ENCODE data around the gene DLGAP4. TPM values are rescaled to one million over a fixed set of nuclear protein-coding genes. Genes with fewer than 3 reads are reported as not detected.

DLGAP4 gene
- total and polyA plus RNA-seq, 2 of the 13 experiments (the other 11 are each of a cell fraction or from before 2014, with no cell fraction given) = 15.2 to 26.7 TPM

DNA sequence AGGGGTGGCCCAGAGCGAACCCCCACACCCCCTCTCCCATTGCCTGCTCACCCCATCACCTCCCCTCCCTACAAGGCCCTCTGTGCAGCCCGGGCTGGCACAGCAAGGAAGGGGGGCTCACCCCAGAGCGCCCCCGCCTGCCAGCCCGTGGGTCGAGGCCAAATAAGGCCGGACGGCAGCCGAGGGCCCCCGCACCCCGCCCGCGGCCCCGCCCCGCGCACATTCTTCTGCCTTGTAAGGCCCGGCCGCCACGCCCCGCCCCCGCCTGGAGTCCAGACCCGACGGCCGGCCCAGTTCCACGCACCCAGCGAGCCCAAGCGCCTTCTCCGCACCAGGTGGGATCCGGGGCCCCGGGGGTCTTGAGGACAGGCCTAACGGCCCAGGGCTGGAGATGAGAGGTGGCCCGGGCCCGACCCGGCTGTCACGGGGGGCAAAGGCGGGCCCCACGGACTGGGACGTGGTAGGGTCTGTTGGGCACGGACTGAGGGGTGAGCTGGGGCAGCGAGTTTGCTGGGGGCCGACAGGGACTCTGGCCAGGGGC lies 235.2 kb downstream of the DLGAP4 start, which contains the start of gene MYL9 (continued):
- TF ChIP-seq, protein P1, sequence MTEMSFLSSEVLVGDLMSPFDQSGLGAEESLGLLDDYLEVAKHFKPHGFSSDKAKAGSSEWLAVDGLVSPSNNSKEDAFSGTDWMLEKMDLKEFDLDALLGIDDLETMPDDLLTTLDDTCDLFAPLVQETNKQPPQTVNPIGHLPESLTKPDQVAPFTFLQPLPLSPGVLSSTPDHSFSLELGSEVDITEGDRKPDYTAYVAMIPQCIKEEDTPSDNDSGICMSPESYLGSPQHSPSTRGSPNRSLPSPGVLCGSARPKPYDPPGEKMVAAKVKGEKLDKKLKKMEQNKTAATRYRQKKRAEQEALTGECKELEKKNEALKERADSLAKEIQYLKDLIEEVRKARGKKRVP (CRISPR knock-in tag; IDR thresholded peaks at IDR 0.05) = no peak
- TF ChIP-seq ZNF282 (IDR thresholded peaks at IDR 0.05; ENCODE audit: partially characterized antibody) (no peak), HNRNPLL (IDR thresholded peaks at IDR 0.05; ENCODE audit: low read depth, low read length, poor library complexity, severe bottlenecking) (peak; percentile 66), ATF7 (IDR thresholded peaks at IDR 0.05) (no peak), ATF7 (CRISPR knock-in tag; IDR thresholded peaks at IDR 0.05) (no peak), CBX1 (IDR thresholded peaks at IDR 0.05; ENCODE audit: low read depth) (no peak)

DNA sequence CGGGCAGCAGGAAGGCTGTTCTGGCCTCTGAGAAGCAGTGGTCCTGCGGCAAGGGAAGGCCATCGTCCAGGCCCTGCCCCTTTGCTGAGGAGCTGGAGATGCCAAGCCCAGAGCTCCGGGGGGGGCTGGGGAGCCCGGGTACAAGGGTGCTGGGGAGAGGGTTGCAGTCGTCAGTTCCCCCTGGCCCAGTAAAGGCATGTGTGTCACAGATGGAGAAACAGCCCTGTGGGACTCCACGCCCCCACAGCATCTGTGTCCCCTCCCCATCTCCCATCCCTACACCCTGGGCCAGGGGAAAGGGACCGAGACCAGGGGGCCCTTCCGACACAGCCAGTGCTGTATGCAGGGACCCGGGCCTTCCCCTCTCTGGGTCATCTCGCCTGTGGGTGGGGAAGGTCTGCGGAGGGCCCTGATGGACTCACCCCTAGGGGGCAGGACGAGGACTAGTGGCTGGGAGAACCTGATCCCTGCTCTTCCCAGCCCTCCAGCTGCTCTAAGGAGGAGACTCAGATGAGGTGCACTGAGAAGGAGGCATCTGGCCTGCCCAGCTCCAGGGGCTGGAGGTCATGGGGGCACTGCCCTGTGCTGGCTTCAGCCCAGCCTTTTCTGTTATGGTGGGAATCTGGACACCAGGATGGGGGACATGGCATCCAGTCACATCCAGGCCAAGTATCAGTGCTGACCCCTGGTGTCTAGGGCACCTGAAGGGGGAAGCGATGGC lies 235.8 kb downstream of the DLGAP4 start:
- Histone ChIP-seq H3K27me3 (ENCODE audit: control insufficient read depth in 1 of 2, insufficient read depth in 2 of 2, low read length in 2 of 2) (no peaks in the 10 kb centered on the region), H3K27ac (ENCODE audit: extremely low read length, insufficient read depth, low read length) (no peak overlapping the region), H3K36me3 (replicated peaks in 1 of 2; ENCODE audit: control insufficient read depth in 1 of 2, insufficient read depth in 2 of 2, low read length in 2 of 2) (no peaks in the 10 kb centered on the region), H3K4me3 (replicated peaks in 1 of 3; ENCODE audit: insufficient read depth in 1 of 3, low read depth in 2 of 3, low read length in 3 of 3) (peak overlapping the region in 2 of 3 experiments; percentile 19 to 45; a peak in 3 of 6 replicates), H4K20me1 (ENCODE audit: insufficient read depth, low read length) (no peaks in the 10 kb centered on the region; the same call in 1 of the 2 replicates), H3K9me3 (ENCODE audit: low read length) (no peaks in the 10 kb centered on the region), H3K9ac (ENCODE audit: insufficient read depth, low read depth, low read length) (no peak overlapping the region), H3K4me1 (ENCODE audit: insufficient read depth, low read length) (peaks cover 53% of the 10 kb centered on the region), H3K79me2 (ENCODE audit: insufficient read depth, low read length) (no peaks in the 10 kb centered on the region), H3K4me2 (ENCODE audit: low read depth, low read length) (peak overlapping the region; percentile 19), H2AFZ (ENCODE audit: low read length) (no peak overlapping the region)
- intact Hi-C loops (cut with micrococcal nuclease; ENCODE audit: unreplicated experiment) (no loop called here), in situ Hi-C loops (cut with HindIII; ENCODE audit: extremely low pct_ligation_motif_present, low pct_unique_long_range_greater_than_20kb) (no loop called here)
- no TSS peak for BruUV-seq (replicated peaks)
- CTCF ChIA-PET (ENCODE audit: low intra/inter-chr PET ratio, low total read pairs) = interaction anchor here (1.1 to 1.2 kb wide), 2 partner anchors 15 to 63 kb away, joined by 3 read pairs; partner anchors contain the start of gene RAB5IF
- POLR2A ChIA-PET = no interaction called here
- ATAC-seq = peak; percentile 78
- FAIRE-seq = peak; percentile 52
- DNase-seq (ENCODE audit: low spot score) = peak; percentile 46
- WGBS (ENCODE audit: low lambda C conversion rate) = 44% methylated on average over 13 of the region's 14 CpGs
- no peak for TF ChIP-seq SMYD3 (CRISPR knock-in tag; IDR thresholded peaks at IDR 0.05)
- TF ChIP-seq, protein P2, sequence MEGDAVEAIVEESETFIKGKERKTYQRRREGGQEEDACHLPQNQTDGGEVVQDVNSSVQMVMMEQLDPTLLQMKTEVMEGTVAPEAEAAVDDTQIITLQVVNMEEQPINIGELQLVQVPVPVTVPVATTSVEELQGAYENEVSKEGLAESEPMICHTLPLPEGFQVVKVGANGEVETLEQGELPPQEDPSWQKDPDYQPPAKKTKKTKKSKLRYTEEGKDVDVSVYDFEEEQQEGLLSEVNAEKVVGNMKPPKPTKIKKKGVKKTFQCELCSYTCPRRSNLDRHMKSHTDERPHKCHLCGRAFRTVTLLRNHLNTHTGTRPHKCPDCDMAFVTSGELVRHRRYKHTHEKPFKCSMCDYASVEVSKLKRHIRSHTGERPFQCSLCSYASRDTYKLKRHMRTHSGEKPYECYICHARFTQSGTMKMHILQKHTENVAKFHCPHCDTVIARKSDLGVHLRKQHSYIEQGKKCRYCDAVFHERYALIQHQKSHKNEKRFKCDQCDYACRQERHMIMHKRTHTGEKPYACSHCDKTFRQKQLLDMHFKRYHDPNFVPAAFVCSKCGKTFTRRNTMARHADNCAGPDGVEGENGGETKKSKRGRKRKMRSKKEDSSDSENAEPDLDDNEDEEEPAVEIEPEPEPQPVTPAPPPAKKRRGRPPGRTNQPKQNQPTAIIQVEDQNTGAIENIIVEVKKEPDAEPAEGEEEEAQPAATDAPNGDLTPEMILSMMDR (CRISPR knock-in tag; IDR thresholded peaks at IDR 0.05) = peak; percentile 71
- TF ChIP-seq NFKB2 (CRISPR knock-in tag; IDR thresholded peaks at IDR 0.05; ENCODE audit: borderline replicate concordance) = 0 out of 2 replicates have a peak, but pooled peaks have one; percentile 43
- TF ChIP-seq HNF4A (CRISPR knock-in tag; IDR thresholded peaks at IDR 0.05) = peak; percentile 33; the same call in 1 of the 2 replicates
- TF ChIP-seq FOXA1 (IDR thresholded peaks at IDR 0.05) = no peak
- TF ChIP-seq FOXA1 (CRISPR knock-in tag; IDR thresholded peaks at IDR 0.05) = no peak
- no peak for TF ChIP-seq ZNF44 (CRISPR knock-in tag; IDR thresholded peaks at IDR 0.05)
- no peak for TF ChIP-seq TFDP2 (CRISPR knock-in tag; IDR thresholded peaks at IDR 0.05)
- TF ChIP-seq, protein P3, sequence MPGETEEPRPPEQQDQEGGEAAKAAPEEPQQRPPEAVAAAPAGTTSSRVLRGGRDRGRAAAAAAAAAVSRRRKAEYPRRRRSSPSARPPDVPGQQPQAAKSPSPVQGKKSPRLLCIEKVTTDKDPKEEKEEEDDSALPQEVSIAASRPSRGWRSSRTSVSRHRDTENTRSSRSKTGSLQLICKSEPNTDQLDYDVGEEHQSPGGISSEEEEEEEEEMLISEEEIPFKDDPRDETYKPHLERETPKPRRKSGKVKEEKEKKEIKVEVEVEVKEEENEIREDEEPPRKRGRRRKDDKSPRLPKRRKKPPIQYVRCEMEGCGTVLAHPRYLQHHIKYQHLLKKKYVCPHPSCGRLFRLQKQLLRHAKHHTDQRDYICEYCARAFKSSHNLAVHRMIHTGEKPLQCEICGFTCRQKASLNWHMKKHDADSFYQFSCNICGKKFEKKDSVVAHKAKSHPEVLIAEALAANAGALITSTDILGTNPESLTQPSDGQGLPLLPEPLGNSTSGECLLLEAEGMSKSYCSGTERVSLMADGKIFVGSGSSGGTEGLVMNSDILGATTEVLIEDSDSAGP (CRISPR knock-in tag; IDR thresholded peaks at IDR 0.05; ENCODE audit: borderline replicate concordance) = no peak
- TF ChIP-seq ZNF83 (CRISPR knock-in tag; IDR thresholded peaks at IDR 0.05; ENCODE audit: borderline replicate concordance) = peak; percentile 37; the same call in 1 of the 2 replicates
- peak; percentile 21 for TF ChIP-seq JARID2 (CRISPR knock-in tag; IDR thresholded peaks at IDR 0.05; ENCODE audit: insufficient replicate concordance)

Measured in HepG2 (cell line).